ENCODE results near the gene CD200R1. TPM values are rescaled to one million over a fixed set of nuclear protein-coding genes. Genes with fewer than 3 reads are reported as not detected.

CD200R1 gene
- total and polyA plus RNA-seq, 7 donors: 0.06 to 0.79 (median 0.50) TPM

DNA sequence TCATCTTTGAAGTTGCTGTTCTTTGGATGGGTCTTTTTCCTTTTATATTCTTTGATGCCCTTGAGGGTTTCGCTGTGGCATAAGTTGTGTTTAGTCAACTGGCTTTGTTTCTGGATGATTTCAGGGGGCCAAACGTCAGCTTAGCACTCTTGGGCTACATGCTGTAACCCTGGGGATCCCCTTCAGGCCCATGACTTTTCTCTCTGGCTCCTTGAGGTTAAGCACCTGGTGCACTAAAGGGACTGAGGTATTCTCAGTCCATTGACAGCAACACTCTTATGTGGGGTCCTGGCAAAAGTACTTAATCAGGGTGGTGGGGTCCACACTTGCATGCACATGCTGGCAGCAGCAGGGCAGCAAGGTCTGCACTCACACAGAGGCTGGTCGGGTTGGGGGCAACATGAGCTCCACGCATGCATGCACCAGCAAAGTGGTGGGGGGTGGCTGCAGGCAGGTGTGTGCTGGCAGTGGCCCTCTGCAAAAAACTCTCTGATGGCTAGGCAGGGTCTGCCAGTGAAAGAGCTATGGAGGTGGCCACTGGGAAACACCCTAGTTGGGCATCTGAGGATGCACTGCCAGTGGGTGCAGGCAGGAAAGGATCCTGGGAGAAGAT lies 90.1 kb downstream of the CD200R1 start:
- 77 to 79% (median 78%) methylated on average over 4 of the region's 4 CpGs for WGBS, 3 donors
- TF ChIP-seq, protein P1, sequence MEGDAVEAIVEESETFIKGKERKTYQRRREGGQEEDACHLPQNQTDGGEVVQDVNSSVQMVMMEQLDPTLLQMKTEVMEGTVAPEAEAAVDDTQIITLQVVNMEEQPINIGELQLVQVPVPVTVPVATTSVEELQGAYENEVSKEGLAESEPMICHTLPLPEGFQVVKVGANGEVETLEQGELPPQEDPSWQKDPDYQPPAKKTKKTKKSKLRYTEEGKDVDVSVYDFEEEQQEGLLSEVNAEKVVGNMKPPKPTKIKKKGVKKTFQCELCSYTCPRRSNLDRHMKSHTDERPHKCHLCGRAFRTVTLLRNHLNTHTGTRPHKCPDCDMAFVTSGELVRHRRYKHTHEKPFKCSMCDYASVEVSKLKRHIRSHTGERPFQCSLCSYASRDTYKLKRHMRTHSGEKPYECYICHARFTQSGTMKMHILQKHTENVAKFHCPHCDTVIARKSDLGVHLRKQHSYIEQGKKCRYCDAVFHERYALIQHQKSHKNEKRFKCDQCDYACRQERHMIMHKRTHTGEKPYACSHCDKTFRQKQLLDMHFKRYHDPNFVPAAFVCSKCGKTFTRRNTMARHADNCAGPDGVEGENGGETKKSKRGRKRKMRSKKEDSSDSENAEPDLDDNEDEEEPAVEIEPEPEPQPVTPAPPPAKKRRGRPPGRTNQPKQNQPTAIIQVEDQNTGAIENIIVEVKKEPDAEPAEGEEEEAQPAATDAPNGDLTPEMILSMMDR (IDR thresholded peaks at IDR 0.05): no peak
- H3K4me1 ChIP-seq: no peaks in the 10 kb centered on the region
- H3K27me3 ChIP-seq (ENCODE audit: insufficient read depth in 3 of 3, low read length in 2 of 3): no peaks in the 10 kb centered on the region
- H3K9me3 ChIP-seq: no peaks in the 10 kb centered on the region
- H3K27ac ChIP-seq: no peak overlapping the region
- H3K36me3 ChIP-seq (ENCODE audit: insufficient read depth in 1 of 2, low read depth in 1 of 2): no peaks in the 10 kb centered on the region
- DNase-seq (peak in 1 of 2 donors; percentile 19), ATAC-seq (no peak)
- intact Hi-C loops (cut with DNase I): no loop called here
- no peak overlapping the region for H3K4me3 ChIP-seq

DNA sequence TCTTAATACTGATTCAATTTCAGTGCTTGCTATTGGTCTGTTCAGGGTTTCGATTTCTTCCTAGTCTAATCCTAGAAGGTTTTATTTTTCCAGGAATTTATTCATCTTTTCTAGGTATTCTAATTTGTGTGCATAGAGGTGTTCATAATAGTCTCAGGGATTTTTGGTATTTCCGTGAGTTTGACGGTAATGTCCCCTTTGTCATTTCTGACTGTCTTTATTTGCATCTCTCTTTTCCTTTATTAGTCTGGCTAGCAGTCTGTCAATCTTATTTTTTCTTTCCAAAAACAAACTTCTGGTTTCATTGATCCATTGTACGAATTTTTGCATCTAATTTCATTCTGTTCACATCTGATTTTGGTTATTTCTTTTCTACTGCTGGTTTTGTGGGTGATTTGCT lies 93.0 kb downstream of the CD200R1 start:
- H3K4me1 ChIP-seq: no peaks in the 10 kb centered on the region
- intact Hi-C loops (cut with DNase I): no loop called here
- H3K9me3 ChIP-seq: no peaks in the 10 kb centered on the region
- H3K4me3 ChIP-seq: no peak overlapping the region
- DNase-seq (no peak), ATAC-seq (no peak)
- H3K27ac ChIP-seq: no peak overlapping the region
- TF ChIP-seq, protein P1 (IDR thresholded peaks at IDR 0.05): no peak
- no peaks in the 10 kb centered on the region for H3K27me3 ChIP-seq (ENCODE audit: insufficient read depth in 3 of 3, low read length in 2 of 3)
- WGBS, 3 donors: 69 to 83% (median 82%) methylated on average over 4 of the region's 4 CpGs
- H3K36me3 ChIP-seq (ENCODE audit: insufficient read depth in 1 of 2, low read depth in 1 of 2): no peaks in the 10 kb centered on the region

DNA sequence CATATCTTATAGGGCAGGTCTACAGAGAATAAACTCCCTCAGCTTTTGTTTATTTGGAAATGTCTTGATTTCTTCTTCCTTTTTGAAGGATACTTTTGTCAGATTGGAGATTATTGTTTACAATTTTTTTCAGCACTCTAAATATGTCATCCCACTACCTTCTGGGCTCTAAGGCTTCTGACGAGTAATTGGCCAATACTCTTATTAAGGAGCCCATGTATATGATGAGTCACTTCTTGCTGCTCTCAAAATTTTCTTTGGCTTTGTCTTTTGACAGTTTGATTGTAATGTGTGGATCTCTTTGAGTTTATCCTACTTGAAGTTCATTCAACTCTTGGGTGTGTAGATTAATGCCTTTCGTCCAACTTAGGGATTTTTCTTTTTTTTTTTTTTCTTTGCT lies 99.3 kb downstream of the CD200R1 start:
- no peaks in the 10 kb centered on the region for H3K36me3 ChIP-seq (ENCODE audit: insufficient read depth in 1 of 2, low read depth in 1 of 2)
- no peak for DNase-seq
- H3K27me3 ChIP-seq (ENCODE audit: insufficient read depth in 3 of 3, low read length in 2 of 3): no peaks in the 10 kb centered on the region
- peaks cover 2% of the 10 kb centered on the region for H3K9me3 ChIP-seq
- H3K4me3 ChIP-seq: no peak overlapping the region
- 77 to 85% (median 80%) methylated on average over 2 of the region's 2 CpGs for WGBS, 3 donors
- H3K4me1 ChIP-seq: no peaks in the 10 kb centered on the region
- TF ChIP-seq, protein P1 (IDR thresholded peaks at IDR 0.05): no peak
- no peak overlapping the region for H3K27ac ChIP-seq
- ATAC-seq: no peak
- intact Hi-C loops (cut with DNase I): no loop called here

DNA sequence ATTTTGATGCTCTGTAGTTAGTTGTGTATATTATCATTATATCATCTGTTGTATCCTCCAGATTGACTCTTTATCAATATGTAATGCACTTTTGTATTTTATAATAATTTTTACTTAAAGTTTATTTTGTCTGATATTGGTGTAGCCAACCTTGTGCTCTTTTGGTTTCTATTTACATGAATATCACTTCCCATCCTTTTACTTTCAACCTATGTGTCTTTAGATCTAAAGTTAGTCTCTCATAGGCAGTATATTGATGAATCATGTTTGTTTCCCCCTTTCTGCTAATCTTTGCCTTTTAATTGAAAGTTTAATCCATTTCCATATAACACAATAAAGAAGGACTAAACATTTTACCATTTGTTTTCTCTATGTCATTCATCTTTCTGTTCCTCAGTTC lies 100.2 kb downstream of the CD200R1 start:
- Histone ChIP-seq H3K4me3 (no peak overlapping the region), H3K27ac (no peak overlapping the region), H3K36me3 (ENCODE audit: insufficient read depth in 1 of 2, low read depth in 1 of 2) (no peaks in the 10 kb centered on the region), H3K9me3 (peaks cover 9% of the 10 kb centered on the region), H3K27me3 (ENCODE audit: insufficient read depth in 3 of 3, low read length in 2 of 3) (no peaks in the 10 kb centered on the region), H3K4me1 (no peaks in the 10 kb centered on the region)
- ATAC-seq (no peak), DNase-seq (no peak)
- TF ChIP-seq, protein P1 (IDR thresholded peaks at IDR 0.05): no peak
- intact Hi-C loops (cut with DNase I): no loop called here

DNA sequence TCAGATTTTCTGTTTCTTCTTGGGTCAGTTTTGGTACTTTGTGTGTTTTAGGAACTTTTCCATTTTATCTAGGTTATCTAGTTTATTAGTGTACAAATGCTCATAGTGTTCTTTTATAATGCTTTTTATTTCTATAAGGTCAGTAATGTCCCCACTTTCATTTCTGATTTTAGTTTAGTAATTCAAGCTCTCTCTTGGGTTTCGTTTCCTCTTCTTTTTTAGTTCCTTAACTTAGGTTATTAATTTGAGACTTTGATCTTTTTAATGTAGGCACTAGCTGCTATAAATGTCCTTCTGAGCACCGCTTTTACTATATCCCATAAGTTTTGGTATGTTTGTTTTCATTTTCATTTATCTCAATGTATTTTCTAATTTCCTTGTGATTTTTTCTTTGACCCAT lies 101.3 kb downstream of the CD200R1 start:
- Histone ChIP-seq H3K9me3 (peaks cover 12% of the 10 kb centered on the region), H3K4me3 (no peak overlapping the region), H3K4me1 (no peaks in the 10 kb centered on the region), H3K36me3 (ENCODE audit: insufficient read depth in 1 of 2, low read depth in 1 of 2) (no peaks in the 10 kb centered on the region), H3K27ac (no peak overlapping the region), H3K27me3 (ENCODE audit: insufficient read depth in 3 of 3, low read length in 2 of 3) (no peaks in the 10 kb centered on the region)
- ATAC-seq: no peak
- DNase-seq: no peak
- 69 to 81% (median 70%) methylated on average over 2 of the region's 2 CpGs for WGBS, 3 donors
- TF ChIP-seq, protein P1 (IDR thresholded peaks at IDR 0.05): no peak
- intact Hi-C loops (cut with DNase I): no loop called here

Data from psoas muscle (tissue), 8 donors.